Right cardiac atrium (tissue), 5 donors: ENCODE data around the gene TMEM242. TPM values are rescaled to one million over a fixed set of nuclear protein-coding genes. Genes with fewer than 3 reads are reported as not detected.
A peak's percentile ranks its signal among the peaks of the same experiment; 100 is the strongest.
"Not testable (repeated sequence)": the region's sequence is repeated elsewhere in the genome, so short reads cannot be mapped to it uniquely, and the experiment has no call there.

ENCODE experiments used
- ATAC-seq, 2 donors: fragments of 200-7000 bp; cut with Tn5 transposase; one replicate each; pipeline versions ENCODE4 v1.8.0 to v1.9.1; 2020; ENCODE audit warnings: moderate library complexity in 2 of 2, mild to moderate bottlenecking in 1 of 2
- DNase-seq, 3 donors: peaks; one replicate each; pipeline ENCODE4 v3.0.0-alpha.2; 2020
- H3K27ac ChIP-seq: one replicate; pipeline ENCODE4 v1.5.1; 2013; ENCODE audit warnings: mild to moderate bottlenecking, low read length, control low read depth, moderate library complexity
- H3K27me3 ChIP-seq: one replicate; pipeline ENCODE4 v1.6.1; 2013; ENCODE audit not compliant: control insufficient read depth, insufficient read depth
- H3K4me1 ChIP-seq: one replicate; pipeline ENCODE4 v1.6.1; 2013; ENCODE audit warnings: low read length; ENCODE audit not compliant: control insufficient read depth, insufficient read depth
- H3K4me3 ChIP-seq: one replicate; pipeline ENCODE4 v1.5.1; 2013; ENCODE audit warnings: low read length, control low read depth
- H3K9me3 ChIP-seq: one replicate; pipeline ENCODE4 v1.6.1; 2013; ENCODE audit warnings: low read length; ENCODE audit not compliant: control insufficient read depth
- WGBS: extraction: QIAGEN DNeasy Blood & Tissue Kit; methylation state at CpG from one replicate; pipeline ENCODE4 v1.1.7; 2013; 5-methylcytosine and 5-hydroxymethylcytosine counted together
- intact Hi-C, 4 donors: fragments of 100-400 bp; cut with DNase I; formaldehyde crosslinking; loops; one replicate each; pipeline versions ENCODE4 v1.11.0 to v1.14.0; 2022 to 2023
- polyA plus RNA-seq: library from polyadenylated mRNA; stranded (reverse); fragments of 200-250 nt; gene quantifications from one replicate; pipeline ENCODE4 v1.2.3, GENCODE V29; 2013
- total RNA-seq, 4 donors: library from RNA; stranded (reverse); fragmentation: NEBNext Ultra II Directional; extraction: Animal tissue kit (Norgen Biotek cat#: 25700); gene quantifications; one replicate each; pipeline ENCODE4 v1.2.1, GENCODE V29; 2021
- donor health status: healthy with polysubstance abuse.
- donor health status: DM: no; HTN: yes; CAD: no.
- donor health status: DM: no; HTN: no; CAD: no.
- donor health status: DM: no; HTN: yes; CAD: no; lungs with severe emphysema.
- donor health status: DM: yes; HTN: yes; CAD: no.

Gene TMEM242
- total and polyA plus RNA-seq, 5 donors, result 11.5 to 14.8 (median 13.0) TPM

DNA sequence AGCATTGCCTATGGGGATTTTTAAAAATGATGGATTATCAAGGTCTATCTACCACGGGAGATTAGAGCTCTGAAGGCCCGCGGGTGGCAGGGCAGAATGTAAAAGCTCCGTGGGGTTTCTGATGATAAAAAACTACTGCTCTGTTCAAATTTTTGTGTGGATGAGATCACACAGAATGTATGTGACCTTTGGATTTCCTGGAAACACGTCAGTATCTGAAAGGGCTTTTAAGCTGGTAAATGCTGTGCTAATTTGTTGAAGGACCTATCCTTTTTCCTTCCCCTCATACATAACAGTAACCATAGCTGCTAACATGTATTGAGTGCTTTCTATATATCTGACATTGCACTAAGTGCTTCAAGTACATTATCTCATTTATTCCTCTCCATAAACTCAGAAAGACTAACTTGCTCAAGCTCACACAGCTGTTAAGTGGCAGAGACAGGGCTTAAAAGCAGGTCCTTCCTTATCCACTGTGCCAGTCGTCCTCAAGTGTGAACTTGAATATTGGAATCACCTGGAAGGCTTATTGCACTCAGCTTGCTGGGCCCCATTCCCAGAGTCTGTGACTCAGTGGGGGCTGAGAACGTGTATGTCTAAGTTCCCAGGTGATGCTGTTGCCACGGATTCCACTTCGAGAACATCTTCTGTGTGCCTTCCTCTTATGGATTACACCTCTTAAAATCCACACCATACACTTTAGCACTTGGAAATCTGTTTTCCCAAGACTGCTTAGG, 1.9 kb upstream of the TMEM242 start:
- no peak overlapping the region for H3K27ac ChIP-seq
- ATAC-seq (no peak), DNase-seq (no peak)
- no peaks in the 10 kb centered on the region for H3K27me3 ChIP-seq
- H3K4me3 ChIP-seq, result no peak overlapping the region
- H3K9me3 ChIP-seq, result no peaks in the 10 kb centered on the region
- 50% methylated on average over 9 of the region's 9 CpGs for WGBS
- peaks cover 4% of the 10 kb centered on the region for H3K4me1 ChIP-seq
- intact Hi-C loops, result loop anchor here in 3 of 4 donors (5.0 to 10.0 kb wide), 3 partner anchors 52 to 107 kb away; partner anchors contain the start of gene ZDHHC14 (in 2 of the 3)

GRCh38 chr6:157323966-157324300, 614 bp upstream of the TMEM242 start:
- H3K9me3 ChIP-seq, result no peaks in the 10 kb centered on the region
- under 1% methylated on average over 20 of the region's 20 CpGs for WGBS
- ATAC-seq, result peak; percentile 90 to 91

GRCh38 chr6:157322792-157323254, 496 bp downstream of the TMEM242 start:
- intact Hi-C loops, result loop anchor here in 2 of 4 donors (10.0 kb wide), 1 partner anchor 62 kb away; the partner anchor contains the start of gene ZDHHC14 (in 2 of the 2)
- H3K27me3 ChIP-seq, result no peaks in the 10 kb centered on the region
- H3K9me3 ChIP-seq, result no peaks in the 10 kb centered on the region
- peak in 1 of 2 donors; percentile 95 for ATAC-seq
- peak overlapping the region; percentile 81 for H3K27ac ChIP-seq
- H3K4me1 ChIP-seq, result peaks cover 4% of the 10 kb centered on the region
- 2% methylated on average over 21 of the region's 21 CpGs for WGBS
- peak; percentile 90 to 94 (median 93) for DNase-seq
- H3K4me3 ChIP-seq, result peak overlapping the region; percentile 61

More at GRCh38 chr6:157323966-157324300, 614 bp upstream of the TMEM242 start:
- Histone ChIP-seq H3K4me1 (peaks cover 4% of the 10 kb centered on the region), H3K27ac (peak overlapping the region; percentile 96), H3K4me3 (peak overlapping the region; percentile 61), H3K27me3 (no peaks in the 10 kb centered on the region)
- intact Hi-C loops, result loop anchor here in 2 of 4 donors (10.0 kb wide), 1 partner anchor 61 kb away; the partner anchor contains the start of gene ZDHHC14 (in 2 of the 2)
- DNase-seq, result peak; percentile 87 to 93 (median 91)

- ATAC-seq (peak; percentile 84 to 88), DNase-seq (peak; percentile 71 to 82 (median 82))
- H3K27ac ChIP-seq, result peak overlapping the region; percentile 72
- no peak overlapping the region for H3K4me3 ChIP-seq
- 35% methylated on average over 6 of the region's 6 CpGs for WGBS
- H3K4me1 ChIP-seq, result peaks cover 2% of the 10 kb centered on the region
- H3K9me3 ChIP-seq, result no peaks in the 10 kb centered on the region
- intact Hi-C loops, result loop anchor here in 3 of 4 donors (5.0 to 10.0 kb wide), 5 partner anchors 65 to 350 kb away; partner anchors contain the start of gene ZDHHC14 (in 1 of the 3)
- no peaks in the 10 kb centered on the region for H3K27me3 ChIP-seq
Measured at GRCh38 chr6:157316871-157317814, 6.2 kb downstream of the TMEM242 start.

GRCh38 chr6:157314705-157315321, 8.5 kb downstream of the TMEM242 start:
- Histone ChIP-seq H3K4me1 (peaks cover 2% of the 10 kb centered on the region), H3K27ac (no peak overlapping the region), H3K9me3 (no peaks in the 10 kb centered on the region), H3K4me3 (no peak overlapping the region), H3K27me3 (no peaks in the 10 kb centered on the region)
- intact Hi-C loops, result loop anchor here (2.0 to 10.0 kb wide), 6 partner anchors 67 to 352 kb away; partner anchors contain the start of gene ZDHHC14 (in 1 of the 4)
- DNase-seq (no peak), ATAC-seq (peak; percentile 51 to 58)
- WGBS, result 17% methylated on average over 7 of the region's 7 CpGs

GRCh38 chr6:157313531-157314467, 9.5 kb downstream of the TMEM242 start:
- no peaks in the 10 kb centered on the region for H3K27me3 ChIP-seq
- intact Hi-C loops, result loop anchor here in 2 of 4 donors (2.0 to 10.0 kb wide), 3 partner anchors 283 to 354 kb away; no protein-coding TSS in a partner anchor
- no peaks in the 10 kb centered on the region for H3K9me3 ChIP-seq
- 87% methylated on average over 29 of the region's 29 CpGs for WGBS
- H3K4me3 ChIP-seq, result no peak overlapping the region
- peaks cover 2% of the 10 kb centered on the region for H3K4me1 ChIP-seq
- H3K27ac ChIP-seq, result no peak overlapping the region
- ATAC-seq, result no peak
- DNase-seq, result no peak

DNA sequence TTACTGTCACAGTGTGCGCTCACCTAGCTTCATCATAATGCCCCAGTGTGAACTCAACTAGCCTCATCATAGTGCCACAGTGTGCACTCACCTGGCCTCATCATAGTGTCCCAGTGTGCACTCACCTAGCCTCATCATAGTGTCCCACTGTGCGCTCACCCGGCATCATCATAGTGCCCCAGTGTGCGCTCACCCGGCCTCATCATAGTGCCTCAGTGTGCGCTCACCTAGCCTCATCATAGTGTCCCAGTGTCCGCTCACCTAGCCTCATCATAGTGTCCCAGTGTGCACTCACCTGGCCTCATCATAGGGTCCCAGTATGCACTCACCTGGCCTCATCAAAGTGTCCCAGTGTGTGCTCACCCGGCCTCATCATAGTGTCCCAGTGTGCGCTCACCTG, 10.6 kb downstream of the TMEM242 start:
- WGBS, result 73% methylated on average over 9 of the region's 9 CpGs
- DNase-seq (no peak), ATAC-seq (no peak)
- Histone ChIP-seq H3K27me3 (no peaks in the 10 kb centered on the region), H3K27ac (no peak overlapping the region), H3K4me1 (peaks cover 2% of the 10 kb centered on the region), H3K4me3 (no peak overlapping the region), H3K9me3 (no peaks in the 10 kb centered on the region)
- intact Hi-C loops, result loop anchor here in 2 of 4 donors (5.0 to 10.0 kb wide), 2 partner anchors 352 to 355 kb away; no protein-coding TSS in a partner anchor

DNA sequence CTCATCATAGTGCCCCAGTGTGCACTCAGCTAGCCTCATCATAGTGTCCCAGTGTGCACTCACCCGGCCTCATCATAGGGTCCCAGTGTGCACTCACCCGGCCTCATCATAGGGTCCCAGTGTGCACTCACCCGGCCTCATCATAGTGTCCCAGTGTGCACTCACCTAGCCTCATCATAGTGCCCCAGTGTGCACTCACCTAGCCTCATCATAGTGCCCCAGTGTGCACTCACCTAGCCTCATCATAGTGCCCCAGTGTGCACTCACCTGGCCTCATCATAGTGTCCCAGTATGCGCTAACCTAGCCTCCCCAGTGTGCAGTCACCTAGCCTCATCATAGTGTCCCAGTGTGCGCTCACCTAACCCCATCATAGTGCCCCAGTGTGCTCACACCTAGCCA, 12.6 kb downstream of the TMEM242 start:
- H3K27ac ChIP-seq, DNase-seq, H3K27me3 ChIP-seq, H3K9me3 ChIP-seq, H3K4me3 ChIP-seq, H3K4me1 ChIP-seq: not testable (repeated sequence)
- 84% methylated on average over 5 of the region's 5 CpGs for WGBS
- ATAC-seq, result peak; percentile 52 to 59
- intact Hi-C loops, result loop anchor here in 2 of 4 donors (5.0 to 10.0 kb wide), 2 partner anchors 354 to 357 kb away; no protein-coding TSS in a partner anchor

- no peak overlapping the region for H3K27ac ChIP-seq
- no peak for ATAC-seq
- H3K4me1 ChIP-seq, result peaks cover 11% of the 10 kb centered on the region
- intact Hi-C loops, result no loop called here
- no peak overlapping the region for H3K4me3 ChIP-seq
- H3K9me3 ChIP-seq, result no peaks in the 10 kb centered on the region
- H3K27me3 ChIP-seq, result no peaks in the 10 kb centered on the region
- no peak for DNase-seq
- WGBS, result 77% methylated on average over 5 of the region's 5 CpGs
Measured at GRCh38 chr6:157307661-157308060, 15.7 kb downstream of the TMEM242 start.
